Astrocyte (in vitro differentiated cells and primary cell): Measurements from ENCODE around the gene P3H4.

Experiments
- CTCF ChIP-seq: IDR thresholded peaks from 2 replicates; pipeline ENCODE4 v1.5.1; 2011; ENCODE audit warnings: low read depth, mild to moderate bottlenecking, inconsistent platforms, low read length, moderate library complexity; ENCODE audit not compliant: insufficient read depth
- EZH2 ChIP-seq: IDR thresholded peaks from 2 replicates; pipeline ENCODE4 v1.6.1; 2012; ENCODE audit warnings: mild to moderate bottlenecking, low read length, inconsistent platforms; ENCODE audit not compliant: insufficient read depth

GRCh38 chr17:41773190-41773588 is 38.6 kb downstream of the P3H4 start:
- no peak for TF ChIP-seq CTCF
- no peak for TF ChIP-seq EZH2
